Tibial nerve (tissue), 4 donors: ENCODE data around the gene ZNF138.

Experiments
- CTCF ChIP-seq, 5 experiments: fragments of 200-600 bp in 3 of 5; fragments of 450-650 bp in 2 of 5; sonication (generic) in 3 of 5; IDR thresholded peaks; one replicate each; pipeline ENCODE4 v1.5.1; 2016 to 2019; ENCODE audit warnings: antibody characterized with exemption in 5 of 5, mild to moderate bottlenecking in 3 of 5, moderate library complexity in 2 of 5
- EP300 ChIP-seq, 2 donors: sonication (generic); formaldehyde crosslinking; IDR thresholded peaks; one replicate each; pipeline ENCODE4 v1.6.1; 2017; ENCODE audit warnings: antibody characterized with exemption in 2 of 2, mild to moderate bottlenecking in 1 of 2
- POLR2A ChIP-seq, 2 donors: fragments of 450-650 bp; IDR thresholded peaks; one replicate each; pipeline ENCODE4 v1.6.1; 2017; ENCODE audit warnings: antibody characterized with exemption in 2 of 2, mild to moderate bottlenecking in 2 of 2, moderate library complexity in 2 of 2

GRCh38 chr7:64747802-64748201, 46.4 kb upstream of the ZNF138 start:
- TF ChIP-seq CTCF (IDR thresholded peaks at IDR 0.05) (no peak), POLR2A (IDR thresholded peaks at IDR 0.05) (no peak), EP300 (IDR thresholded peaks at IDR 0.05) (no peak)
